Stimulated activated CD4-positive, alpha-beta T cell treated with anti-CD3 and anti-CD28 coated beads, Interleukin-12 subunit alpha, Interleukin-12 subunit beta, amount 100 ng/mL, for 48 hours (primary cell): ENCODE results near the gene NEK5.
A peak's percentile ranks its signal among the peaks of the same experiment; 100 is the strongest.
"Not testable (repeated sequence)": the region's sequence is repeated elsewhere in the genome, so short reads cannot be mapped to it uniquely, and the experiment has no call there.

Experiments used
- DNase-seq, 3 donors: peaks; one replicate each; pipeline ENCODE4 v3.0.0-alpha.2; 2020; ENCODE audit warnings: low read depth in 2 of 3, low spot score in 1 of 3

Gene NEK5

DNA sequence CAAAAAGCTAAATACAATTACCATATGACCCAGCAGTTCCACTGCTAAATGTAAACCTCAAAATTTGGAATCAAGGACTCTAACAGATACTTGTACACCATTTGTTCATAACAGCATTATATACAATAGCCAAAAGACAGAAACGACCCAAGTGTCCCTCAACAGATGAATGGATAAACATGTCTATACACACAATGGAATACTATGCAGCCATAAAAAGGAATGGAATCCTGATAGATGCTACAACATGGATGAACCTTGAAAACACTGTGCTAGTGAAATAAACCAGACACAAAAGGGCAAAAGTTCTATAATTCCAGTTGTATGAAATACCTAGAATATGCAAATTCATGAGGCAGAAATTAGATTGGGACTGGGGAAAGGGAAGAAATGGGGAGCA lies 18.4 kb upstream of the NEK5 start:
- DNase-seq = no peak

DNA sequence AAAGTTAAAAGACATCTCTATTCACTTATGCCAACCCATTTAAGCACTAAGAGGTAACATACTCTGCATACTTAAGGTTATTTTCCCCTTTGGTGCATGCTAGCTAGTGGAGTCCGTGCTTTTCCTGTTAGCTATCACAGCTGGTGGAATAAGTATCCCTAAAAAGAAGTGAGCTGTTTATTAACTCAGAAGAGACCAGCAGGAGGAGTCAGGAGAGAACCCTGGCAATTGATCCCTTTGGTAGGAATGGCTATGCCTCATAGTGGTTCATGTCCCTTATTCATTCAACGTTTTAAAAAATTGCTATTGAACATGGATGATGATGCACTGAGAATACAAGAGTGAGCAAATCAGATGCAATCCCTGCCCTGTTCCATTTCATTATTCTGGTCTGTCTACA lies 12.4 kb upstream of the NEK5 start:
- DNase-seq = no peak

DNA sequence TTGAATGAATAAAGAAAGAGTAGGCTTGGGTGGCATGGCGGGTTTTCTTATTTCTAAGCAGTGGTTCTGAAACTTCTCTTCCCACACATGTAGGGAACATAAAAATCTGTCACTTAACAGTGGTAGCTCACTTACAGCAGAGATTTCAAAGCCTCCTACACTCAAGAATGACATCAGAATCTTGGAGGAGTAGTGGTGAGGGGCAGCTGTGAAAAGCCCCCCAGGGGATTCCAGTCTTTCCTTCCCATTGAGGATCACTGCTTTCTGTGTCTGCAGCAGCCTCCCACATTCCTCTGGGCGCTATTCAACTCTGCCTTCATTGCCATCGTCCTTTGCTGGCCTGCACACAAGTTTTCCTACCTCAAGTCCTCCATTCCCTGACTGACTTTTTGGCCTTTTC lies 8.6 kb upstream of the NEK5 start:
- DNase-seq = no peak

DNA sequence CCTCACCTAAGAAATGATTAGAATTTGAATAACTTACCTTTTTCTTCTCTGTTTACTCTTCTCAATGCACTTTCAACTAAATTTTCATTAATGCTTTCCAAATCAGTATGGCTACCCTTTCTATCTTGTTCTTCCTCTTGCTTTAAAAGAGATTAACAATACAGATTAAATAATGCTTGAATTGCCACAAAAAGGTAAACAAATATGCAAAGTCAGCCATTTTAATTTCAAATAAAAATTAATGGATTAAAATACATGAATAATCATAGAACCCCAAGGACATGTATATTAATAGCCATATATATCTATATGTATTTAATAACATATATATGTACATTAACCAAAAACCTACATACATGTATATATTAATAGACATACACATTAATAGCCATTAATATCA lies 7.9 kb upstream of the NEK5 start:
- DNase-seq = no peak

DNA sequence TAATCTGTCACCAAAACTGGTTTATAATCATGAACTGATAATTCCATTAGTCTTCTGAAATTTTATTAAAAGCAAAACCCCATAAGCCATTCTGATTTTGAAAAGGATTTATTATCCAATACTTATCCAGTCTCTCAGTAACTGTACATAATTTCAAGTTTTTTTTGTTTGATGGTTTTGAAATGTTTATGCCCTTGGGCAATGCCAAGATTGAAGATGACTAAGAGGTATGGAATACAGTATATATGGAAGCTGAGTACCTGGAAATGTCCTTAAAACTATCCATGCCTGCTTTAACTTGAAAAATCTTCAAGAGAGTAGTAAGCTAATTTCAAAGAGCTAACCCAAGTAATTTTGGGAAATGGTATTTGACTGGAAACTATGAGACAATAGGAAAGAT lies 1.8 kb upstream of the NEK5 start:
- no peak for DNase-seq

DNA sequence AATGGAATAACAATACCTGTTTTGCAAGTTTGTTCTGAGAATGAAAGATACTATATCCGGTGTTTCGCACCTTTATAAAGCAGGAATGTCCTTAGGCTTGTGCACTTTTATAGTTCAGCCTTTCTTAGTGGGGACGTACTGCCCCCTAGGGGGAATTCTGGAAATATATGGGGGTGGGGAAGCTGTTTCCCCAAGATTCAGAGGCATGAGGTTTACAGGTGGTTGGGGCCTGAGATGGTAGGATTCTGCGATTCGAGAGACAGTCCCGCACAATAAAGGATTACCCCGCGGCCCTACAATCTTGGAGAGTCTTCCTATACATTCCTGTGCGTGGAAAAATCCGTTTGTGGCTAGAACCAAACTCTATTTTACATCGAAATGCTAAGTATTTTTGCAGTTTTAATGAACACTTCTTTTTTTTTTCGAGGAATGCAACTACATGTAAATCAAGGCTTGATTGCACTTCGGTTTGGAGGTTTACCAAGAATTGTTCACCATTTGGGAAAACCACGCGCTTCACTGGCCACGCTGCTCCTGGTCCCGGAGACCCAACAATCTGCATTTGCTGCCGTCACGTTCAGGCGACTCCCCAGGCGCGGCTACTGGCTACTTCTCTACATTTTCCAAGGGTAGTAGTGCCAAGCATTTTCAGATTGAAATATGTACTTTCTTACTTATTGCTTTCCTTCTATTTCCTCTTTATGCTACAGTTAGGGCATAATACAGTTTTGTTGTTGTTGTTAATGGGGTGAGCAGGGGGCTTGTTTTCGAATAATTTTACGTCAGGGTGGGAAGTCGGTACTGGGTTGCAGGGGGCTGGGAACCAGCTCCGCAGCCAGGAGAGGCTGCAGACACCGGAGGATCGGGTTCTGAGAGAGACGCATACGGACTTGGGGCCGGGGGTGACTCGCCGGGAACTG lies 830 bp downstream of the NEK5 start:
- peak; percentile 10 to 65 (median 38) for DNase-seq

DNA sequence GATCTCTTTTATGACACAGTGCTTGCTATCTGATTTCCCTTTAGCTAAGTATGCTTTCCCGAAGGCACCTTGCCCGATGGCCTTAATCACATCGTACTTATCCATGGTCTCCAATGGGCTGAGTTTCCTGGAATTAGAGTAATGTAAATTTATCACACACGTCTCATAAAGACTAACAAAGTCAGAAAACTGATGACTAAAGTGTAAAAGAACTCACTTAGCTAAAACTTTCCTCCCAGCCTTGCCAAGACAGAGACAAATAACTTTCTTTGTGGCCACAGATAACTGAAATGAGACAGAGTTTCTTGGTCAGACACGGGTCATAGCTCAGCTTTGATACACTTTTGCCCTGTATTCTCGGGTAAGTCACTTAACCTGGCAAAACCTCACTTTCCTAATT lies 1.5 kb downstream of the NEK5 start:
- no peak for DNase-seq

DNA sequence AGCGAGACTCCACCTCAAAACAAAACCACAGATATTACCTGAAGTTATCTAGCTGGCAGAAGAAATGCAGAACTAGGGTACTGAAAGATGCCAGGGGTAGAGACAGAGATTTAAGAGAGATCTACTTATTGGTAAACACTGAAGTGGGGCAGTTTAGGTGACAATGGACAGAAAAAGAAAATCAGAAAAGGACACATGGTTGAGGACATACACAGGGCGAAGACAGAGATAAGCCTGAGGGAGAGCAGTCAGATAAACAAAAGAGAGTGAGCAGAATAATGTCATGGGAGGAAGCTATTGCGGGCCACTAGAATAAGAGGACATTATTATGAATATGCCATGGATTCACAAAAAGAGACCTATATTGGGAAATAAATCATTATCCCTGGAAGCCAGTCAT lies 3.3 kb downstream of the NEK5 start:
- DNase-seq = no peak

DNA sequence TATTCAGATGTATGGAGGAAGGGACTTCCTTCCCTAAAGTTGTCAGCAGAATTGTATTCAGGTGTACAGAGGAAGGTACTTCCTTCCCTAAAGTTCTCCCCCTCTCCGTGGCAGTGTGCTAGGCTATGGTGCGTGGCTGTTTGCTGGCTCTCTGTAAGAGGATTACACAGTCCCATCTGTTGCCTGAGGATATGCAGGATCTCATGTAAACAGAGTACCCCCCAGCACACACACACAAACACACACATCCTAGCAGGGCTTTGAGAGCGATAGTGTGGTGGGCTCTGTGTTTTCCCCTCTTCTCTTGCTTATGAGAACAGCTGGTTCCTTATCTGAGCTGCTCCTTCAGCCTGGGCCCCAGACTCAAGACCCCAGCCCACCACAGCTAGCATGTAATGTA lies 10.3 kb downstream of the NEK5 start:
- DNase-seq = no peak

DNA sequence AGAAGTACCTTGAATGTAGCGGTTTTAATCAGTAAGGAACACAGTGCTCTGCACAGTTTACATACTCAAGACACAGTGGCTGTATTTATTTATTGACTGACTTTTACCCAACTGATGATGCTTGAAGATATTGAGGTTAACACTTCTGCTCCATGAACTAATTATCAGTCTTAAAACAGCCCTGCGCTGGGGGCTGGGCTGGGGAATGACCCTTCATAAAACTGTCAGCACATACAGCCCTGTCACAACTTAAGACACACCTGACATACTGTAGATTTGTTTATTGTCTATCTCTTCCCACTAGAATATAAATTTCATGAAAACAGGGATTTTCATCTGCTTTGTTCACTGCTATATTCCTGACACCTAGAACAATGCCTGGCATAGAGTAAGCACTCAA lies 10.8 kb downstream of the NEK5 start:
- DNase-seq = no peak

DNA sequence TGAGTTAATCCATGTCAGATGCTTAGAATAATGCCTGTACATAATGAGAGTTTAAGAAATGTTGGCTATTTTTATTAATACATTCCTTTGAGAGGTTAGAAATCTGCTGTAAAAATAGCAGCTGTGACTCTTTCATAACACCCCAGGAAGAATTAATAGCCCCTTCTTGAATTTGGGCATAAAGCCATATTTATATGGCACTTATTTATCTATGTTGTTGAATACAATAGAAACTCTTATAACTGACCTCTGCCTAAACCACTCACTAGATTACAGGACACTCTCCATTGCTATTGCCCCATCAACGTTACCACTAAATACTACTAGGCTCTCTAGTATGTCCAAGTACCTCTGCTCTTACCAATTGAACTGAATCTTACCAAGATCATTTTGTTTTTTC lies 16.3 kb downstream of the NEK5 start:
- no peak for DNase-seq

DNA sequence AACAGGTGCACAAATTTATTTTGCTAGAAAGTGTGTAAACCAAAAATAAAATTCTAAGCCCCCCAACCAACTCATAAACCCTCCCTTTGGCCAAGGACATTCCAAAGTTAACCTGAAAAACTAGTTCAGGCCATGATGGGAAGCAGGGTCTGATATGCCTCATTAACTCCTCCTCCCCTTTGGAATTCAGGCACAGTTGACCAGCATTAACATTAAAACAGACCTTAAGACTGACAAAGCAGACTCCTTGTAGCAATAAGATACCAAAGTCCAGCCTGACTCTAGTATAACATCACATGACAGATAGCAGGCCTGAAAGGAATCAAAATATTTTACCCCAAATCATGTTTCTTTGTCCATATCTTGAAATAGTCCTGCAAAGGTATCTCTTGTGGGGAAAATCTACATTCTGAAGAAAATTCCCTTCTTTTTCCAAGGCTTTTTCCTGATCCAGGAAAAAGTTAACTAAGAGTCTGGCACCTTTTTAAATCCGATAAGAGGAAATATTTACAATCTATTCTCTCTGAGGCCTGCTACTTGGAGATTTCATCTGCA lies 19.7 kb downstream of the NEK5 start:
- DNase-seq = no peak

DNA sequence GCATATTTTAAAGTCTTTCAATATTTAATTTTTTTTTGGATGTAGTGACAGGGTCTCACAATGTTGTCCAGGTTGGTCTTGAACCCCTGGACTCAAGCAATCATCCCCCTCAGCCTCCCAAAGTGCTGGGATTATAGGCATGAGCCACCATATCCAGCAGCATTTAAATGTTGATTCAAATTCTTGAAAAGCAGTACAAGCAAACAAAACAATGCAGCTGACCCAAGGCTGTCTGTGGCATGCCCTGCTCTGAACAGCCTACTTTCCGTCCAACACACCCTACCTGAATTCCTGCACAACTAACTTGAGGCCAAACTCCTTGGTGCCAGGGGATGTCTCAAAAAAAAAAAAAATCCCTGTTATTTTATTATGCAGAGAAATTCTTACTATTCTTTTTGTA lies 23.0 kb downstream of the NEK5 start:
- DNase-seq = no peak

DNA sequence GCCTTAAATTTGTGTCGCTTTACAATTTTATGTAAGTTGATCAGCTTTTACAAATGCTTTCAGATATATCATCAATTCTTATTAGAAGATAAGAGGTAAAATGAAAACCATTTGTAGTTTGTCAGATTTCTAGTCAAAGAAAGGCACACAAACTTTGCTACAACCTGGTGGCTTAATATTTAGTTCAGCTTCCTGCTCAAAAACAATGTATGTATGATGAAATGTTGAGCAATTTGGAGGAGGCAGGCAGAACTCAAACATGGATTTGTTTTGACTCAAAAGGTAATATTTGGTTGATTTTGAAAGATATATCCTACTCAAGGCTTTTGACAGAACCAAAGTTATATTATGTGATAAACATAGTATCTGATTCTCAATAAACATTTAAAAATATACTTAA lies 24.2 kb downstream of the NEK5 start:
- no peak for DNase-seq

DNA sequence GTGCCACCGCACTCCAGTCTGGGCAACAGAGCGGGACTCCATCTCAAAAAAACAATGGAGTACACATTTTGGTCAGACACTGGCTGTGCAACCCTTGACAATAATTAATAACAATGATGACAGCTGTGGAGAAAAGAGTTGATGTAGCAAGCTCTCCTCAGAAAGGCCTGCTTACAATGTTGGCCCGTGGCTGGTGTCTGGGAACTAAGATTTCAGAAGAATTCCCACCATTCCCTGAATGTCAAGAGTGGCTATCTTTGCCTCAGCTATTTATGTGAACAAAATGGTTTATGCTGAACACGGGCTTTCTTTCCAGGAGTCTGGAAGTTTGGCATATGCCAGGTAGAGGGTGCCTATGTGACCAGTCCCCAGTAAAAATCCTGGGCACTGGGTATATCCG lies 25.5 kb downstream of the NEK5 start:
- no peak for DNase-seq

DNA sequence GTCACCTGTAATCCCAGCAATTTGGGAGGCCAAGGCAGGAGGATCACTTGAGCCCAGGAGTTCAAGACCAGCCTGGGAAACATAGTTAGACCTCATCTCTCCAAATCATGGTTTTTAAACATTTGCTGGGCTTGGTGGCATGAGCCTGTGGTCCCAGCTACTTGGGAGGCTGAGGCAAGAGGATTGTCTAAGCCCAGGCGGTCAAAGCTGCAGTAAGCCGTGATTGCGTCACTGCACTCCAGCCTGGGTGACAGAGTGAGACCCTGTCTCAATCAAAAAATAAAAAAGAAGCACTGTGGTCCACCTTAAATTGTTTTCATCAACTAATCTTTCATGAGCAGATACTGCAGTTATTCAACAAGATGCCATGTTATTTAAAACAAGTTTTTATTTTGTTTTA lies 26.4 kb downstream of the NEK5 start:
- DNase-seq = not testable (repeated sequence)

DNA sequence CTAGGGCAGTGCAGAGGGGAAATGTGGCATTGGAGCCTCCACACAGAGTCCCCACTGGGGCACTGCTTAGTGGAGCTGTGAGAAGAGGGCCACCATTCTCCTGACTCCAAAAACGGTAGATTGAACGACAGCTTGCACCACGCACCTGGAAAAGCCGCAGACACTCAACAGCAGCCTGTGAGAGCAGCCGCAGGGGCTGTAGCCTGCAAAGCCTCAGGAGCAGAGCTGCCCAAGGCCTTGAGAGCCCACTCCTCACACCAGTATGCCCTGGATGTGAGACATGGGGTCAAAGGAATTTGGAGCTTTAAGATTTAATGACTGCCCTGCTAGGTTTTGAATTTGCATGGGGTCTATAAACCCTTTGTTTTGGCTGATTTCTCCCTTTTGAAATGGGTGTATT lies 31.7 kb downstream of the NEK5 start:
- DNase-seq = no peak

DNA sequence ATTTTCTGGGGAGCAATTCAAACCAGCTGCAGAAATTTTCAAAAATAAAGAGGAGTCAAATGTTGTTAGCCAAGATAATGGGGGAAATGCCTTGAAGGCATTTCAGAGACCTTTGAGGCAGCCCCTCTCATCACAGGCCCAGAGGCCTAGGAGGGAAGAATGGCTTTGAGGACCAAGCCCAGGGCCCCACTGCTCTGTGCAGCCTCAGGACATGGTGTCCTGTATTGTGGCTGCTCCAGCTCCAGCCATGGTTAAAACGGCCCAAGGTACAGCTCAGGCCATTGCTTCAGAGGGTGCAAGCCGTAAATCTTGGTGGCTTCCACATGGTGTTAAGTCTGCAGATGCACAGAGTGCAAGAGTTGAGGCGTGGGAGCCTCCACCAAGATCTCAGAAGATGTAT lies 32.1 kb downstream of the NEK5 start:
- DNase-seq = no peak

DNA sequence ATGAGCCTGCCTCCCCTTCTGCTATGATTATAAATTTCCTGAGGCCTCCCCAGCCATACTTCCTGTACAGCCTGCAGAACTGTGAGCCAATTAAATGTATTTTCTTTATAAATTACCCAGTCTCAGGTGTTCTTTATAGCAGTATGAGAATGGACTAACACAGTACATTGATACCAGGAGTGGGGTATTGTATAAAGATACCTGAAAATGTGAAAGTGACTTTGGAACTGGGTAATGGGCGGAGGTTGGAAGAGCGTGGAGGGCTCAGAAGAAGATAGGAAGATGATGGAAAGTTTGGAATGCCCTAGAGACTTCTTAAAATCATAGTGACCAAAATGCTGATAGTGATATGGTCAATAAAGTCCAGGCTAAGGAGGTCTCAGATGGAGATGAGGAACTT lies 32.8 kb downstream of the NEK5 start:
- no peak for DNase-seq

DNA sequence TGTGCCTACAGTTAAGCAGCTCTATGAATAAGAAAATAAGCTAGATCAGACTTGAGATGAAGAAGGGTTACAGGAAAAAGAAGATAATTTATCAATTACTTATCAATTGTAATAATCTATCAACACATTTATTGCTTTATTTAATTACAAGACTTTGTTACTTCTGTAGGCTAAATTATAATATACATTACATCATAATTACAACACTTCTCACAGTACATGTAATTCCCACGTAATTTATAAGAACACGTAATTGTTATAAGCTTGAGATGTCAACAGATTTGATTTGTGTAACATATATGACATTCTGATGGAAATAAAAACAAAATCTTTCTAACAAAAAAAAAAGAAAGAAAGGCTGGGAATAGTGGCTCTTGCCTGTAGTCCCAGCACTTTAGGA lies 36.8 kb downstream of the NEK5 start:
- DNase-seq = no peak

DNA sequence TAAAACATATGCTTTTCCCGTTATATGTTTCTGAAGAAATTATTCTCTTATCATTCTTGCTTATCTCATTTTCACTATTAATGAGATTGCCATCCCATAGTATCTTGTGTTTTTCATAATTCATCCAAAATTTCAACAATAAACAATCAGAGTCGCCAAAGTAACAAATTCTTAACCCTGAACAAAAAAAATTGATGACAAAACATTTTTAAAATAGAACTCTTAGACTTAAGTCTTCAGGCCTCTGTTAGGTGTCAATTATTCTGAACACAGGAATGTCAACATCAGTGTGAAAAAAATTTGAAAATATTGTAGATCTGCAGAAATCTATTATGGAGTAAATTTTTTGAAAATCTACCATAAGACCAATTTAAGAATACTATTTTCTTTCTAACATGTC lies 37.4 kb downstream of the NEK5 start:
- no peak for DNase-seq

DNA sequence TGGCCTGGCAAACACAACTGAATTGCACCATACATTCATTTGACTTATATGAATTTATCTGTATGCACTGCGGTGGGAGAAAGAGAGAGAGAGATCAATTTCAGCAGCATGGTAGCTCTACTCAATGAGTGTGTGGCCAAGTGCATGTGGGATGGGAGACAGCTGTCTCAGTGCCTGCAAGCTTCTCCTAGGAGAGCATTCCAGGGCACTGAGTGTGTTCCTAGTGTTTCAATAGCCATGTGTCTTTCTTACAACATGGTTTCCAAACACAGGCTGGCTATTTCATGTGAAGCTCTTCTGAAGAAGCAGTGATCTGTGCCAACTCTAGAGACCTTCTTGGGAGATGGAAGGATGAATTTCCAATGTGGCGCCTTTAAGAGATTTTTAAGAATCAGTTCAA lies 43.5 kb downstream of the NEK5 start:
- DNase-seq = no peak

DNA sequence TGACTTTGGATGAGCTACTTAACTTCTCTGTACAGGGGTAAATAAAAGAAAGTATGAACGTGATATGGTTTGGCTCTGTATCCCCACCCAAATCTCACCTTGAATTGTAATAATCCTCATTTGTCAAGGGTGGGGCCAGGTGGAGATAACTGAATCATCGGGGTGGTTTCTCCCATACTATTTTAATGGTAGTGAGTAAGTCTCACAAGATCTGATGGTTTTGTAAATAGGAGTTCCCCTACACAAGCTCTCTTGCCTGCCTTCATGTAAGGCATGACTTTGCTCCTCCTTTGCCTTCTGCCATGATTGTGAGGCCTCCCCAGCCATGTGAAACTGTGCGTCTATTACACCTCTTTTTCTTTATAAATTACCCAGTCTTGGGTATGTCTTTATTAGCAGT lies 43.9 kb downstream of the NEK5 start:
- not testable (repeated sequence) for DNase-seq
